Stimulated activated naive CD8-positive, alpha-beta T cell treated with anti-CD3 and anti-CD28 coated beads, Interleukin-15, amount 100 ng/mL, for 72 hours (primary cell): Measurements from ENCODE around the gene HS6ST3.
"Not testable (repeated sequence)": the region's sequence is repeated elsewhere in the genome, so short reads cannot be mapped to it uniquely, and the experiment has no call there.

Experiments used
- ATAC-seq: fragments of 150-1000 bp; cut with Tn5 transposase; 2 replicates; pipeline ENCODE4 v1.10.0; 2021; ENCODE audit warnings: mild to moderate bottlenecking, moderate library complexity
- DNase-seq, 2 donors: peaks; one replicate each; pipeline ENCODE4 v3.0.0; 2021 to 2022
- H3K27ac Mint-ChIP-seq, 2 donors: one replicate each; pipeline ENCODE4 v1.8.0; 2022; ENCODE audit warnings: mild to moderate bottlenecking in 2 of 2, mixed read lengths in 2 of 2, moderate library complexity in 2 of 2
- H3K27me3 Mint-ChIP-seq: one replicate; pipeline ENCODE4 v1.8.0; 2022; ENCODE audit warnings: mixed read lengths
- H3K4me1 Mint-ChIP-seq: one replicate; pipeline ENCODE4 v1.8.0; 2022; ENCODE audit warnings: mild to moderate bottlenecking, mixed read lengths
- H3K4me3 Mint-ChIP-seq, 2 donors: one replicate each; pipeline ENCODE4 v1.8.0; 2022; ENCODE audit warnings: mild to moderate bottlenecking in 2 of 2, mixed read lengths in 2 of 2, moderate library complexity in 1 of 2
- H3K9me3 Mint-ChIP-seq, 2 donors: one replicate each; pipeline ENCODE4 v1.8.0; 2022; ENCODE audit warnings: mixed read lengths in 2 of 2

HS6ST3 gene

GRCh38 chr13:96089749-96090239 is at the start of gene HS6ST3:
Gene HS6ST3, plus strand, starts transcription at chr13:96090107.
- peaks cover 70% of the 10 kb centered on the region for H3K27me3 Mint-ChIP-seq
- DNase-seq (no peak), ATAC-seq (peak; percentile 37)
- H3K9me3 Mint-ChIP-seq: no peaks in the 10 kb centered on the region
- no peaks in the 10 kb centered on the region for H3K4me1 Mint-ChIP-seq
- peak within 1 kb of the TSS in 1 of 2 donors; percentile 25 for H3K4me3 Mint-ChIP-seq
- H3K27ac Mint-ChIP-seq: no peak within 1 kb of the TSS

GRCh38 chr13:96041326-96042110 is 48.4 kb upstream of the HS6ST3 start:
- Mint-ChIP-seq H3K4me3 (no peak overlapping the region), H3K9me3 (peaks cover 13 to 22% of the 10 kb centered on the region in 2 donors)
- no peak for DNase-seq

GRCh38 chr13:96044238-96044637 is 45.7 kb upstream of the HS6ST3 start:
- H3K27ac Mint-ChIP-seq: no peak overlapping the region
- H3K4me3 Mint-ChIP-seq: no peak overlapping the region
- ATAC-seq (no peak), DNase-seq (no peak)
- H3K9me3 Mint-ChIP-seq: peaks cover 17 to 24% of the 10 kb centered on the region in 2 donors
- H3K27me3 Mint-ChIP-seq: peaks cover 33% of the 10 kb centered on the region
- no peaks in the 10 kb centered on the region for H3K4me1 Mint-ChIP-seq

More at GRCh38 chr13:96041326-96042110, 48.4 kb upstream of the HS6ST3 start:
- ATAC-seq: no peak
- Mint-ChIP-seq H3K27me3 (peaks cover 15% of the 10 kb centered on the region), H3K4me1 (no peaks in the 10 kb centered on the region), H3K27ac (no peak overlapping the region)

GRCh38 chr13:96046449-96047126 is 43.3 kb upstream of the HS6ST3 start:
- Mint-ChIP-seq H3K27me3 (peaks cover 40% of the 10 kb centered on the region), H3K9me3 (peaks cover 17 to 24% of the 10 kb centered on the region in 2 donors)
- not testable (repeated sequence) for ATAC-seq, H3K4me3 Mint-ChIP-seq, H3K4me1 Mint-ChIP-seq, H3K27ac Mint-ChIP-seq, DNase-seq

GRCh38 chr13:96050955-96051354 is 39.0 kb upstream of the HS6ST3 start:
- H3K4me3 Mint-ChIP-seq, ATAC-seq, H3K4me1 Mint-ChIP-seq, DNase-seq, H3K27ac Mint-ChIP-seq, H3K9me3 Mint-ChIP-seq: not testable (repeated sequence)
- peaks cover 53% of the 10 kb centered on the region for H3K27me3 Mint-ChIP-seq

- H3K27me3 Mint-ChIP-seq: peaks cover 53% of the 10 kb centered on the region
- not testable (repeated sequence) for H3K4me1 Mint-ChIP-seq
These were observed 38.4 kb upstream of the HS6ST3 start for GRCh38 chr13:96051491-96051890.

GRCh38 chr13:96051946-96052345 is 38.0 kb upstream of the HS6ST3 start:
- not testable (repeated sequence) for H3K4me1 Mint-ChIP-seq, DNase-seq, ATAC-seq, H3K4me3 Mint-ChIP-seq, H3K9me3 Mint-ChIP-seq, H3K27ac Mint-ChIP-seq
- H3K27me3 Mint-ChIP-seq: peaks cover 53% of the 10 kb centered on the region

More at GRCh38 chr13:96051491-96051890, 38.4 kb upstream of the HS6ST3 start:
- not testable (repeated sequence) for H3K4me3 Mint-ChIP-seq, H3K9me3 Mint-ChIP-seq, H3K27ac Mint-ChIP-seq, DNase-seq, ATAC-seq

GRCh38 chr13:96052656-96053002 is 37.3 kb upstream of the HS6ST3 start:
- H3K4me3 Mint-ChIP-seq: peak overlapping the region; percentile 76 to 78
- ATAC-seq (peak; percentile 31), DNase-seq (no peak)
- H3K4me1 Mint-ChIP-seq: peaks cover 6% of the 10 kb centered on the region
- H3K27ac Mint-ChIP-seq: no peak overlapping the region
- peaks cover 50% of the 10 kb centered on the region for H3K27me3 Mint-ChIP-seq
- peaks cover 0 to 10% of the 10 kb centered on the region in 2 donors for H3K9me3 Mint-ChIP-seq

GRCh38 chr13:96053003-96053703 is 36.8 kb upstream of the HS6ST3 start, which contains the start of gene UGGT2:
Gene UGGT2, minus strand, starts transcription at chr13:96053401. Its CDS starts 89 bp downstream, at chr13:96053312.
- Mint-ChIP-seq H3K27me3 (peaks cover 45% of the 10 kb centered on the region), H3K4me1 (peaks cover 6% of the 10 kb centered on the region), H3K27ac (no peak within 1 kb of the TSS), H3K4me3 (peak within 1 kb of the TSS; percentile 76 to 78), H3K9me3 (peaks cover 0 to 6% of the 10 kb centered on the region in 2 donors)
- DNase-seq (peak; percentile 5 to 13), ATAC-seq (peak; percentile 52)

GRCh38 chr13:96065849-96066248 is 24.1 kb upstream of the HS6ST3 start:
- Mint-ChIP-seq H3K27ac (no peak overlapping the region), H3K4me3 (no peak overlapping the region), H3K4me1 (no peaks in the 10 kb centered on the region), H3K27me3 (no peaks in the 10 kb centered on the region), H3K9me3 (peaks cover 6 to 8% of the 10 kb centered on the region in 2 donors)
- DNase-seq (no peak), ATAC-seq (no peak)

- H3K9me3 Mint-ChIP-seq: peaks cover 6 to 8% of the 10 kb centered on the region in 2 donors
- DNase-seq: no peak
- no peaks in the 10 kb centered on the region for H3K4me1 Mint-ChIP-seq
- no peak for ATAC-seq
- no peaks in the 10 kb centered on the region for H3K27me3 Mint-ChIP-seq
- no peak overlapping the region for H3K4me3 Mint-ChIP-seq
- H3K27ac Mint-ChIP-seq: no peak overlapping the region
These were observed 21.2 kb upstream of the HS6ST3 start for GRCh38 chr13:96068729-96069128.

- DNase-seq (no peak), ATAC-seq (no peak)
- Mint-ChIP-seq H3K27ac (no peak overlapping the region), H3K9me3 (peaks cover 6 to 8% of the 10 kb centered on the region in 2 donors), H3K27me3 (no peaks in the 10 kb centered on the region), H3K4me1 (no peaks in the 10 kb centered on the region), H3K4me3 (no peak overlapping the region)
These were observed 18.4 kb upstream of the HS6ST3 start for GRCh38 chr13:96071504-96071903.

GRCh38 chr13:96072392-96072791 is 17.5 kb upstream of the HS6ST3 start:
- ATAC-seq: no peak
- Mint-ChIP-seq H3K27me3 (no peaks in the 10 kb centered on the region), H3K4me1 (no peaks in the 10 kb centered on the region), H3K4me3 (no peak overlapping the region), H3K9me3 (peaks cover 6 to 8% of the 10 kb centered on the region in 2 donors), H3K27ac (no peak overlapping the region)
- DNase-seq: no peak

GRCh38 chr13:96075953-96076543 is 13.9 kb upstream of the HS6ST3 start:
- Mint-ChIP-seq H3K27me3 (no peaks in the 10 kb centered on the region), H3K4me3 (no peak overlapping the region), H3K4me1 (no peaks in the 10 kb centered on the region), H3K27ac (no peak overlapping the region), H3K9me3 (peaks cover 8% of the 10 kb centered on the region in 2 donors)
- ATAC-seq (no peak), DNase-seq (no peak)

GRCh38 chr13:96080676-96081075 is 9.2 kb upstream of the HS6ST3 start:
- H3K27me3 Mint-ChIP-seq: no peaks in the 10 kb centered on the region
- no peak for ATAC-seq
- no peaks in the 10 kb centered on the region for H3K4me1 Mint-ChIP-seq
- H3K4me3 Mint-ChIP-seq: no peak overlapping the region
- no peak overlapping the region for H3K27ac Mint-ChIP-seq
- DNase-seq: no peak
- peaks cover 9% of the 10 kb centered on the region in 2 donors for H3K9me3 Mint-ChIP-seq
